GM10847 (cell line): ENCODE measurements around the gene SPDL1.

Source experiments
- POLR2A ChIP-seq: IDR thresholded peaks from 2 replicates; pipeline ENCODE4 v1.6.1; 2011; ENCODE audit not compliant: insufficient read length; ENCODE audit errors: extremely low read depth

SPDL1 gene

DNA sequence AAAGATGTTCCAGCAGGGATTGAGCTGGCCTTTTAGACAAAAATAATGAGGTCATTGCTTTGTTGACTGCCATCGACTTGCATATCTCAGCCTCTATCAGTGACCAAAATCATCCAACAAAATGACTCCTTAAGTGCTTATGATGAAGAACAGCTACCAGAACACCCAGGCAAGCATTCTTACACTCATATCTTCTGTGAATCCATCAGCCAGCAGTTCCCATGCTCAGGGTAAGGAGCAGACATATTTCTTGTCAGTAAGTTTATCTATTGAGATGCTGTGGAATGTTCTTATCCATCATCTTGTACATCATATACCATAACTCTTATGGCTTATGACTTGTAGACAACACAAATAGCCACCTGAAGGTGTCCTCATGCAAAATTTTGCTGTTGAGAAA is 20.2 kb upstream of the SPDL1 start:
- no peak for TF ChIP-seq POLR2A

DNA sequence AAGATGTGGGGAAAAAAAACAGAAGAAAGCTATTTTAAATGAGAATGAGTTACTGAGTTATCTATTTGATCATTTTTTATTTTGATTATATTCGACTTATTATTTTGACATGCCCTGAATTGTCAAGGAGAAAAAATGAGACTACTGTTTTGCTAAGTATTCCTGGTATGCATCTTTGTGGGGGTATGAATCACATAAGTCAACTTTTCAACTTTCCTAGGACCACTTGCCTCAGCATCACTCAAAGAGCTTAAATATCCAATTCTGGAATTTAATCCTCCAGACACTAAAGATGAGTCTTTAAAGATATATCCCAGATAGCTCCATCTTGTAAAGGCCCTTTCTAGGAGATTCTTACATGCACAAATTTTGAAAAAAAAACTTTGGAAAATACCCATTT is 17.4 kb upstream of the SPDL1 start:
- no peak for TF ChIP-seq POLR2A

- no peak for TF ChIP-seq POLR2A
Observed at GRCh38 chr5:169567079-169567478, 16.5 kb upstream of the SPDL1 start.

- TF ChIP-seq POLR2A = no peak
Observed at GRCh38 chr5:169569513-169569912, 14.1 kb upstream of the SPDL1 start.

- no peak for TF ChIP-seq POLR2A
Observed at GRCh38 chr5:169571355-169571754, 12.2 kb upstream of the SPDL1 start.

- no peak for TF ChIP-seq POLR2A
Observed at GRCh38 chr5:169574134-169574646, 9.4 kb upstream of the SPDL1 start.

- TF ChIP-seq POLR2A = no peak
Observed at GRCh38 chr5:169576181-169576598, 7.4 kb upstream of the SPDL1 start.

GRCh38 chr5:169577951-169578350 is 5.6 kb upstream of the SPDL1 start:
- TF ChIP-seq POLR2A = no peak

DNA sequence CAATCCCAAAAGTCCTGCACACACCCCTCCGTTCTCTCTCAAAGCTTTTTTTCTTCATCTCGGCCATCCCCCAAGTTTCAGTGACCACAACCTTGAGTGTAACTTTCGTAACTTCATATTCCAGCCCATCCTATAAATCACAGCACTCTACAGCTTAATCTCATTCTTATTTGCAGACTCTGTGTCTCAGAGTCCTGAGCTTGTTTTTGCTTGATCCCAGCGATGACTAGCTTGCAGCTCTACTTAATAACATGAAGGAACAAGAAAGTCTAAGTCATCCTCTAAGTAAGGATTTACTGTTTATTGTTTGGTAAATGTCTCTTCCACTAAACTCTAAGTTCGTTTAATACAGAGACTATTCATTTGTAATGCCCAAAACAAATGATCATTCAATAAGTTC is 2.6 kb upstream of the SPDL1 start:
- TF ChIP-seq POLR2A = no peak

- TF ChIP-seq POLR2A = no peak
Observed at GRCh38 chr5:169581580-169582227, 1.9 kb upstream of the SPDL1 start.

DNA sequence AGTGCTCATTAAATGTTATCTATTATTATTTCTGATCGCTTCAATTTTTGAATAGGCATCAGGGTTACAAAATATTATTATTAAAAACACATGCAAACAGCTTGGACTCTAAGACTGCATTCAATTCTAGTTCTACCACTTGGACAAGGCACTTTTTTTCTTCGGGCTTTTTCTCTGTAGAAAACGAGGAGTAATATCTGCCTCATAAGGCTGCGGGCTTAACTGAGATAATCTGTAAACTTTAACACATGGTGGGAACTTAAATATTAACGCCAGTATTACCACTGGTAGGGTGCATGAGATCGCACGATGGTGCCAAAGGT is 511 bp upstream of the SPDL1 start:
- TF ChIP-seq POLR2A = no peak

DNA sequence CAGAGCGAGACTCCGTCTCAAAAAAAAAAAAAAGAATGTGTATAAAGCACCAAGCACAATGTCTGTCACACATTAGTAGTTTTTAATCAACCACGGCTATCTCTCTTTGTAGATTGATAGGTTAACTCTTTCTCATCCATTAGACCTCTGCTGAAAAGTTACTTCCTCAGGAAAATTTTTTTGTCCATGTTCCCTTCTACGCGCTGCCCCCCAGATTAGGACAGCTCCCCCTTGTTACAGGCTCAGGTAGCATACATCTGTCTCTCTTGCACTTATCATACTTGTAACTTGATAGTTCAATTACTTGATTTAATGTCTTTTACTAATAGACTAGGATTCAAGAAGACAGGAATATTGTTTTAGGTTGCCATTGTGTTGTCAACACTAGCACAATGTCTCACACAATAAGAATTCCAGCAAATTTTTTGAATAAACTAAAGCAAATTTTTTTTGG is 1.5 kb downstream of the SPDL1 start:
- TF ChIP-seq POLR2A = no peak

DNA sequence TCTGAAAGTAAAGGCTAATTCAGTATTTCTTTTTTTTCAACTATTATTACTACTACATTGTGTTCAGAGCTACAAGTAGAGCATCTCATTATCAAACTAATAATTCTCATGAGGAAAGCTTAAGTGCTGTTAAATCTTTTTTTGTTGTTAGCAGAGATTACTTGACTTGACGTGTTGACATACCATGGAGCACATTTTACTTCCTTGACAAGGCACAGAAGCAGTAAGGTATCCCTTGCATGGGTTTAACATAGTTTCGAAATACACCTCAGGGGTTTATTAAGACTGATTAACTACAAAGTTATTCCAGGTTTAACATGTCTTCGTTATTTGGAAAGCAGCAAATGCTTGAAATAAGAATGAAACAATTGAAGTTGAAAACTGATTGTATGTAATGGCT is 7.0 kb downstream of the SPDL1 start:
- no peak for TF ChIP-seq POLR2A

- TF ChIP-seq POLR2A = no peak
Observed at GRCh38 chr5:169591636-169592035, 8.1 kb downstream of the SPDL1 start.

DNA sequence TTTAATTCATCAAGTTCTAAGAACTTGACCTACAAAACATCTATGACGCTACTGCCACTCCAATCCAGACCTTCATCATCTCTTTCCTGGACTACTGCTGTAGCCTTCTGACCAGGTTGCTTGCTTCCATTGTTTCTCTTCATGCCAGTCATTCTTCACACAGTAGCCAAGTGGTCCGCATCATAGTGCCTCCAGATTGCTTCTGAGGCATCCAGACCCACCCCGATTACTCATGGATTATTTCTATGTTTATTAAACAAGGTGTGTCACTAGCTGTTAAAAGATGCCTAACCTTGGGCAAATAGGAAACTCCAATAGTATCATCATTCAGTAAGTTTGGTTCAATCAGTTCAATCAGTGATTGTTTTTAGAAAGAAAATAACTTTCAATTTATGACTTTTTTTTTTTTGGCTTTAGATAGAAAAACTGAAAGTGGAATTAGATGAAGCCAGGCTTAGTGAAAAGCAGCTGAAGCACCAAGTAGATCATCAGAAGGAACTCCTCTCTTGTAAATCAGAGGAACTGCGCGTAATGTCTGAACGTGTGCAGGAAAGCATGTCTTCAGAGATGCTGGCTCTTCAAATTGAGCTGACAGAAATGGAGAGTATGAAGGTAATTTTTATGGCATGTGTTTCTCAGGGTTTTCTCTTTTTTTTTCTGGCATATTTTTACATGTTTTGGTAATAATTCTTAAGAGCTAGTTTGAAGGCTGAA is 9.5 kb downstream of the SPDL1 start:
- TF ChIP-seq POLR2A = no peak

- TF ChIP-seq POLR2A = no peak
Observed at GRCh38 chr5:169595172-169595820, 11.7 kb downstream of the SPDL1 start.
